ENCODE results near the gene CCT4. TPM values are rescaled to one million over a fixed set of nuclear protein-coding genes. Genes with fewer than 3 reads are reported as not detected.

CCT4 gene
- total RNA-seq, 1 experiment from 2014 or later = 348 TPM

GRCh38 chr2:61857224-61857623 is 31.2 kb downstream of the CCT4 start:
- no peak overlapping the region for H3K4me3 ChIP-seq (ENCODE audit: low read depth, low read length, poor library complexity, severe bottlenecking)
- H3K27ac ChIP-seq (ENCODE audit: low read depth, low read length, poor library complexity, severe bottlenecking) = no peak overlapping the region
- H3K36me3 ChIP-seq (ENCODE audit: insufficient read depth, low read length, poor library complexity, severe bottlenecking) = no peaks in the 10 kb centered on the region
- H3K27me3 ChIP-seq (replicated peaks; ENCODE audit: insufficient read depth, low read depth, low read length, poor library complexity) = no peaks in the 10 kb centered on the region
- peaks cover 9% of the 10 kb centered on the region for H3K4me1 ChIP-seq (ENCODE audit: insufficient read depth, low read length, poor library complexity, severe bottlenecking)
- TF ChIP-seq, protein P1, sequence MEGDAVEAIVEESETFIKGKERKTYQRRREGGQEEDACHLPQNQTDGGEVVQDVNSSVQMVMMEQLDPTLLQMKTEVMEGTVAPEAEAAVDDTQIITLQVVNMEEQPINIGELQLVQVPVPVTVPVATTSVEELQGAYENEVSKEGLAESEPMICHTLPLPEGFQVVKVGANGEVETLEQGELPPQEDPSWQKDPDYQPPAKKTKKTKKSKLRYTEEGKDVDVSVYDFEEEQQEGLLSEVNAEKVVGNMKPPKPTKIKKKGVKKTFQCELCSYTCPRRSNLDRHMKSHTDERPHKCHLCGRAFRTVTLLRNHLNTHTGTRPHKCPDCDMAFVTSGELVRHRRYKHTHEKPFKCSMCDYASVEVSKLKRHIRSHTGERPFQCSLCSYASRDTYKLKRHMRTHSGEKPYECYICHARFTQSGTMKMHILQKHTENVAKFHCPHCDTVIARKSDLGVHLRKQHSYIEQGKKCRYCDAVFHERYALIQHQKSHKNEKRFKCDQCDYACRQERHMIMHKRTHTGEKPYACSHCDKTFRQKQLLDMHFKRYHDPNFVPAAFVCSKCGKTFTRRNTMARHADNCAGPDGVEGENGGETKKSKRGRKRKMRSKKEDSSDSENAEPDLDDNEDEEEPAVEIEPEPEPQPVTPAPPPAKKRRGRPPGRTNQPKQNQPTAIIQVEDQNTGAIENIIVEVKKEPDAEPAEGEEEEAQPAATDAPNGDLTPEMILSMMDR (conservative IDR thresholded peaks at IDR 0.05; ENCODE audit: low read depth, low read length) = no peak
- no peak for TF ChIP-seq EZH2 (IDR thresholded peaks at IDR 0.05; ENCODE audit: borderline replicate concordance, low read depth, low read length, poor library complexity, severe bottlenecking)
- BruUV-seq (replicated peaks) = no TSS peak
- H3K9me3 ChIP-seq (ENCODE audit: low read depth, low read length, poor library complexity, severe bottlenecking) = no peaks in the 10 kb centered on the region
- peak; percentile 12 for DNase-seq (ENCODE audit: low spot score)
- intact Hi-C loops (cut with micrococcal nuclease; ENCODE audit: unreplicated experiment) = no loop called here
- CTCF ChIA-PET = no interaction called here
- POLR2A ChIA-PET (ENCODE audit: low non-redundant PET) = interaction anchor here (0.6 kb wide), 1 partner anchor 93 kb away, joined by 3 read pairs; no protein-coding TSS in a partner anchor

GRCh38 chr2:61855318-61855613 is 33.2 kb downstream of the CCT4 start:
- peak overlapping the region; percentile 47 for H3K27ac ChIP-seq (ENCODE audit: low read depth, low read length, poor library complexity, severe bottlenecking)
- H3K4me1 ChIP-seq (ENCODE audit: insufficient read depth, low read length, poor library complexity, severe bottlenecking) = peaks cover 9% of the 10 kb centered on the region
- no peaks in the 10 kb centered on the region for H3K36me3 ChIP-seq (ENCODE audit: insufficient read depth, low read length, poor library complexity, severe bottlenecking)
- CTCF ChIA-PET = no interaction called here
- no peaks in the 10 kb centered on the region for H3K27me3 ChIP-seq (replicated peaks; ENCODE audit: insufficient read depth, low read depth, low read length, poor library complexity)
- POLR2A ChIA-PET (ENCODE audit: low non-redundant PET) = no interaction called here
- H3K9me3 ChIP-seq (ENCODE audit: low read depth, low read length, poor library complexity, severe bottlenecking) = no peaks in the 10 kb centered on the region
- no TSS peak for BruUV-seq (replicated peaks)
- no peak for TF ChIP-seq EZH2 (IDR thresholded peaks at IDR 0.05; ENCODE audit: borderline replicate concordance, low read depth, low read length, poor library complexity, severe bottlenecking)
- TF ChIP-seq, protein P1 (conservative IDR thresholded peaks at IDR 0.05; ENCODE audit: low read depth, low read length) = no peak
- peak overlapping the region; percentile 66 for H3K4me3 ChIP-seq (ENCODE audit: low read depth, low read length, poor library complexity, severe bottlenecking)
- DNase-seq (ENCODE audit: low spot score) = no peak
- intact Hi-C loops (cut with micrococcal nuclease; ENCODE audit: unreplicated experiment) = no loop called here

DNA sequence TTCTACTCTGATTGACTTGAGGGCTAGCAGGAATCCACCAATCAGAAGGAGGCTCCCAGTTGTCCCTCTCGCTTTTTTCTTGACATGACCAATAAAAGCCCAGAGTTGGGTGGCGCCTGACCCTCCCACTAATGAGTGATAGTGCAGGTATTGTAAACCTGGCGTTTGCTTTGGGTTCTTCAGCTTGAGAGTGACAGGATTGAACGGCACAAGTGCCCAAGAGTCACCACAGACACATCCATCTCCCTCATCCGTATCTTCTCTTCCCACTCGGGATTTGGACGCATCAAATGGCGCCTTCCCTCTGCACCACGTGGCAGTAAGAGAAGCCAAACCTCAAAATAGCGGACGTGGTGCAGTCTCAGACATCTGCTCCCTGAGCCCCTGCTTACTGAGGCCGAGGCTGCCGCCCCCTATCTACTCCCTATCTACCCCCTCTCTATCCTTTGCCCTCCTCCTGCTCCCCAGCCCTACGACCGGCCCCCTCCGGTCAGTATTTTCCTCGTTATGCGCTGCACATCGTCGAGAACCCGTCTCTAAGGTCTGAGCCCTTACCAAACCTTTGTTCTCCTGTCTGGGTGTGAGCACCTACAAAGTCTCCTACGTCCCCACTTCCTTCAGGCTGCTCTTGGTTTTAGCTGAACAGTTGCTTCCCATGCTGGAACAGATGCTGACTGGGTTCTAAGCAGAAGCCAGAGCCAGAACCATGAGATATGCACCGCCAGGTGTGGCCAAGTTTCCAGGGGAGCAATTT is 33.7 kb downstream of the CCT4 start:
- peak; percentile 98 for DNase-seq (ENCODE audit: low spot score)
- TSS peak; percentile 67 for BruUV-seq (replicated peaks)
- Histone ChIP-seq H3K9me3 (ENCODE audit: low read depth, low read length, poor library complexity, severe bottlenecking) (no peaks in the 10 kb centered on the region), H3K36me3 (ENCODE audit: insufficient read depth, low read length, poor library complexity, severe bottlenecking) (no peaks in the 10 kb centered on the region), H3K27ac (ENCODE audit: low read depth, low read length, poor library complexity, severe bottlenecking) (peak overlapping the region; percentile 47), H3K4me3 (ENCODE audit: low read depth, low read length, poor library complexity, severe bottlenecking) (peak overlapping the region; percentile 66), H3K4me1 (ENCODE audit: insufficient read depth, low read length, poor library complexity, severe bottlenecking) (peaks cover 9% of the 10 kb centered on the region), H3K27me3 (replicated peaks; ENCODE audit: insufficient read depth, low read depth, low read length, poor library complexity) (no peaks in the 10 kb centered on the region)
- intact Hi-C loops (cut with micrococcal nuclease; ENCODE audit: unreplicated experiment) = no loop called here
- ChIA-PET CTCF (no interaction called here), POLR2A (ENCODE audit: low non-redundant PET) (no interaction called here)
- no peak for TF ChIP-seq EZH2 (IDR thresholded peaks at IDR 0.05; ENCODE audit: borderline replicate concordance, low read depth, low read length, poor library complexity, severe bottlenecking)
- TF ChIP-seq, protein P1 (conservative IDR thresholded peaks at IDR 0.05; ENCODE audit: low read depth, low read length) = no peak
